DMS114 treated with DMSO at 0.1 percent for 48 hours (cell line): ENCODE results near the gene GH2.
"Not testable (repeated sequence)": the region's sequence is repeated elsewhere in the genome, so short reads cannot be mapped to it uniquely, and the experiment has no call there.

Experiments used
- DNase-seq: peaks from one replicate; lab custom pipeline; 2025; ENCODE audit not compliant: unreplicated experiment; lab: John Stamatoyannopoulos, UW

The GH2 gene

DNA sequence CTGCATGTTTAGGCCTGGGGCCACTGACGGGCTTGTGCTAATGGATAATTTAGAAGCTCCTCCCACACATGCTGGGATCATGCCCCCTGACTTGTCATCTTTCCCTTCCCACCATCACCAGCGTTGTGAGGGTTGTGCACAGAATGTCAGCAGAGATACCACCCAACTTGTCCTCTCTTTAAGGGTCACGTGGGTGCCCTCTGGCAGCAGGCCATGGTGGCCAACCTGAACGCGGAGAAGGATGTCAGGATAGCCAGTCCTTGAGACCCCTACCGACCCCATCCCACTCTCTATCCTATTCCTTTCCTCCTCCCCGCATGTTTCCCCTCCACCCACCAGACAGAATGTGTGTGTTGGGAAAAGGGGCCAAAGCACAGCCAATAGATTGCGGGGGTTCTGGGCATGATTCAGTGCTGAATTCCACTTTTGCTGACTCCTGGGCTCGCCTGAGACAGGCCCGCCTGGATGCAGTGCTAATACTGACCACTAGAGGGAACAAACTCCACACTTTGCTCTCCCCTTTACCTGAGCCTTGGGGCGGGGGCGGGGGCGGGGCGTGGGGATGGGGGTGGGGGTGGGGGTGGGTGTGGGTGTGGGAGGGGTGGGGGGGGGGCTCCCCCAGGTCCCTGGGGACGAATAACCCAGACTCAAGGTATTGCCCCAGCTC lies at the start of gene GH2:
GH2 (minus strand) TSS at position 10 of the 667 bp plus-strand sequence. CDS start 143 bp downstream, outside the sequence.
- no peak for DNase-seq

DNA sequence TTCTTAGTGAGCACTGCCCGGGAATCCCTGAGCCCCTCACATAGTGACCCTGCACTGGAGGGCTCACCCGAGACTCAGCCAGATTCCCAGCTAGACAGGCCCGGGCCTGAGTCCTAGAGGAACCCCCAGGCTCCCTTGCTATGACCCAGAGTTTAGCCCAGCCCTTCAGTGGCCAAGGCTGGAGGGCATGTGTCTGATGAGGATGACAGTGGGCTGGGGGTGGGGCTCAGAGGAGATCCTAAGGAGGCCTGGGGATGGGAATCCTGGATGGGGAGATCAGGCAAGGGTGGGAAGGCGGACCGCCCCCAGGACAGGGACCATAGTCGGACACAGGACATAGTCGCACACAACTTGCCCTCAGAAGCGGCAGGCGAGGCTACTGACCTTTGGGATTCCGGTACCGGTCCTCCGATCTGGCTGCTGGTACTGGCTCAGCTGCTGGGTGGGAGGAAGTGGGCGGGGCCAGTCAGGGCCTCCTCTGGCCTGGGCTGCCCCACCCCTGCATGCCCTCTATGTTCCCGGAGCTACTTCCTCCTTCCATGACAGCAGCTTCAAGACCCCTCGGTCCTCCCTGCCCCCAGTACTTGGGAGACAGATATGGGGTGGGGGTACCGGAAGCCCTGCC lies 49.3 kb upstream of the GH2 start:
- DNase-seq: no peak

DNA sequence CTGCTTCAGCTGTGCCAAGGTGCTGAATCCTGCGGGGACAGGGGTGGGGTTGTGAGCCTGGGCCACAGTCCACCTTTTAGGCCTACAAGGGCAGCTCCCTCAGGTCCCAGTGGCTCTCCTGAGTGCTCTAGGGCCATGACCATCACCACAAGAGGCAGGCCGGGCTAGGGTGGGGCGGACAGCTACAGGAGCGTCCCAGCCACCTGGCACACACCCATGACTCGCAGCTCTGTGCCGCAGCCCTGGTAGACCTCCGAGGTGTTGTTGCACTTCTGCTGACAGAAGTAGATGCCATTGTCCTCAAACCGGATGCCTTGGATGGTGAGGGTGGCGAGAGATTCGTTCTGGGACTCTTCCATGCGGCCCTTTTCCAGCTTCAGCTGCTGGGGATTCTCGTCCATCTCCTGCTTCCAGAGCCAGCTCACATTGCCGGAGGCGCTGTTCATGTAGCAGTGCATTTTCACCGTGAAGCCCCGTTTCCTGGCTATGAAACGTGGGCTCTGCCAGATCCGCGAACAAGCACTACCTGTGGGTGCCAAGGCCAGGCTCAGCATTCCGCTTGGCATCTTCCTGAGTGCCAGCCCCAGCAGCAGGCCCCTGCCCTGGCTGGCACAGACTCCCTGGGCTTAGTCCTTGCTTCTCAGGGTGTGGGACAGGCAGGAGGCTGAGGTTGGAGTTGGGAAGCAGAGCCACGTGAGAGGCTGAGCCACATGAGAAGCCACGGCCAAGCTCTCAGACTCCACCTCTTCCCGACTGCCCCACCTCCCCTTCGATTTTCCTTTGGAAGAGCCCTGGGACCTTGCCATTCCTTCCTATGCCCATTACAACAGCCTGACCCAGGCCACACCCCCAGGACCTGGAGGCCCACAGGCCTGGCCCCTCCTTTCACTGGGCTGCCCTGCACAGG lies 48.4 kb upstream of the GH2 start:
- DNase-seq: no peak

DNA sequence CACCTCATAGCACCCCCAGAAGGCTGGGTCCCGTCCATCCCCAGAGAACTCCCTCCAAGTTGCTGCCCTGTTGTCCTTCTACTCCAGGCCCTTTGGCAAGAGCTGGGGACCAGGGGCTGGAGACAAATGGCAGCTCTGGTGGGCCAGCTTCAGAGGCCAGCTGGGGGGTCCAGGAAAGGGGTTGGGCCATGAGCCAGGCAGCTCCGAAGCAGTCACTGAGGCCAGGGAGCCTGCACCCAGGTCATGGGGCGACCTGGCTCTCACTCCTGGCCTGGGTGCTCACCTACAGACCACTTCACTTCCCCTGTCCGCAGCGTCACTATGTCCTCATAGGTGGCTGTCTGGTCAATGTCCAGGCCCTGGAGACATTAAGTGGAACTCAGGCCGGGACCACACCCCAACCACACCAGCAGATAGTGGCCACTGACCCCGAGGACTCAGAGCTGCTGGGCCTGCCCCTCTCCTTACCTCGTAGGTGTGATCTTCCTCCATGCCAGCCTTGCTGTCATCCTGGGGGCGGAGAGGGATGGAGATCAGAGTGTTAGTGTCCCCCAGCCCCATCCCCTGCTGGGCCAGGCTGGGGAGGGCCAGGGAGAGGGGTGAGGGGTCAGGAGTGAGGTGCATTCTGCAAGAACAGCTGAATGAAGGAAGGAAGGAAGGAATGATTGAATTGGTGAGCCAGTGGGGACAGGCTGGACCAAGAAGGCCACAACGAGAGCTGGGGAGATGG lies 47.4 kb upstream of the GH2 start:
- no peak for DNase-seq

DNA sequence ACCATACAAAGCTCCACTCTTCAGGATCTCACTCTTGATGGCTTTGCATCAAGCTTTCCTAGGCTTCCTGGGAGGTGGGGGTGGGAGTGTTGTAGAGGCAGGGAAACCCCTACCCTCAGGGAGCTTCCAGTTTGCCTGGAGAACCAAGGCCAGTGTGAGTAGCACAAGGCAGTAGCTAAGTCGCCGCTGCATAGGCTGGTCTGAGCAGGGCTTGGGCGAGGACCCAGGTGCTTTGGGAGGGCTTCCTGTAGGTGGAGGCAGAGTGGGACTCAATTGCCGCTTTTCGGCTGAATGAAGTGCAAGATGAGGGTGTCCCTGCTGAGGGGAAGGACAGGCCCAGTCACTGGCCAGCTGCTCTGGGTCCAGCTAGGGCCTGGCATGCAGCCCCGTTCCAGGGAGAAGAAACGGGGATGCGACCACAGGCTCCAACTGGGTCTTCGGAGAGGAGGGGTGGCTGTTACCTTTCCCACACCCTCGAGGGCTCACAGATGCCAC lies 46.5 kb upstream of the GH2 start:
- DNase-seq: no peak

DNA sequence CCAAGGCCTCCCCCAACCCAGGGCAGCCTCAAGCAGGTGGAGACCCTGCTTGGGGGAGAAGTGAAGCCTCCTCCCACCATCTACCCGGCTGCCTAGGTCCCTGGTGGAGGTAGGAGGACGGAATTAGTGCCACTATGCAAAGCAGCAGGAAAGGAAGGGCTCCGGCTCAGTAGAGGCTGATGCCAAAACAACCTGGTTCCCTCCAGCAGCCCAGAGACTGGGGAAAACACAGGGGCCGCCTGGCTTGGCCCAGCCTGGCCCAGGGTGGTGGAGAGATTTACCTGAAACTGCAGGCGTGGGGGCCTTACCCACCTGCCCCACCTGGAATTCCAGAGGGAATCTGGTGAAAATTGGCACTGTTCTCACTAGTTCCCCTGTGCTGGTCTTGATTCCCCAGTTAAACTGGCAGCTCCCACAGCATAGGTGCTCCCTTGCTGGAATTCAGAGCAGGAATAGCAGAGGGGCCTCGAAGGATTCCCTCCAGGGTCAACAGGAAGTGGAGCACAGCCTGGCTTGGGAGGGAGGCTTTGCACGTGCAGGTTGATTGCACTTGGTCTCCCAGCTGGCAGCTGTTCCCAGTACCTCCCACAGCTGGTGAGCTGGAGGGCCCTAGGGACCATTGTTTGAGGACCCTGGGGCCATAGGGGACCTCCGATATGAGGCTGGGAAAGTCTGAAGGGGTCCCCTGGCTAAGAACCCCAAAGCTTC lies 45.9 kb upstream of the GH2 start:
- no peak for DNase-seq

DNA sequence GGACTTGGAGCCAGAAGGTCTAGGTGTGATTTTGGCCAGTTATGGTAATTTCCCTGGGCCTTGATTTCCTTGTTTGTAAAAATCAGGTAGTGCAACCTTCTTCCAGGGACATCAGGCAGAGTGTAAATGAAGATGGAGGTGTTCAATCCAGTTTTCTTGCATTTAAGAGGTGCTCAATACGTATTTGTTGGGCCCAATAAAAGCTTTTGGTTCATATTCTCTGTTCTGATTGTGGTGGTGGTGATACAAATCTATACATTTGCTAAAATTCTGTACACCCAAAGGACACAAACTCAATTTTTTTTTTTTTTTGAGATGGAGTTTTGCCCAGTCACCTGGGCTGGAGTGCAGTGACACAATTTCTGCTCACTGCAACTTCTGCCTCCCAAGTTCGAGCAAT lies 44.4 kb upstream of the GH2 start:
- DNase-seq: no peak

DNA sequence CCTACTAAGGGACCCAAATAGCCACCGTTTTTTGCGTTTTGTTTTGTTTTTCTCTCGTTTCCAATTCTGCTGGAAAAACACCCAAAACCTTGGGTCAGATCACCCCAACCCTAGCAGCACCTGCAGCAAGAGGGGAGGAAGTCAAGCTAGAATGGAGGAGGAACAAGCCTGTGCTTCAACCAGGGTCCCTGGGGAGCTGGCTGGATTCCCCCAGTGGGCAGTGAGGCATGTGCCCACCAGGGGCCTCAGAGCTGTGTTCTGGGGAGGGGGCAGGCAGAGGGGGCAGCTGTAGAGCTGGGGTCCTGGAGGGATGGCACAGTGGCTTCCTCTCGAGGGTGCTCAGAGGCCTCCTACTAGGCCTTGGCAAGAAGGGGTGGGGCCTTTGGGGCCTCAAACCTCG lies 43.9 kb upstream of the GH2 start:
- no peak for DNase-seq

DNA sequence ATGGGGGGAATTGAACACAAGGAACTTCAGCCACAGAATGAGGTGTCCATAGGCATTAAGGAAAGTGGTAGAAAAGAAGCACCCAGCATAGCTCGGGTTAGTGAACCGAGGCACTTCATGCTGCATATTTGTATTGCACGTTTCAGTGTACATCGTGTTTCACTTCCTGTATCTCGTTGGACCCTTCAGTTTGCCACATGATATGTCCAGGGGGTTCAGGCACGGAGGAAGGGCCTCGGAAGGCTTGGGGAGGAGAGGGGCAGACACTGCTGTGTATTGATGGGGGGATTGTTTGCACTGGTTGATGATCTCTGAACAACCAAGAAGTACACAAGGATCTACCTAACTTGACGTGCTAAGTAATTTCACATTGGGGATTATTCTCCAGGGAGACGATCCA lies 40.7 kb upstream of the GH2 start:
- not testable (repeated sequence) for DNase-seq

DNA sequence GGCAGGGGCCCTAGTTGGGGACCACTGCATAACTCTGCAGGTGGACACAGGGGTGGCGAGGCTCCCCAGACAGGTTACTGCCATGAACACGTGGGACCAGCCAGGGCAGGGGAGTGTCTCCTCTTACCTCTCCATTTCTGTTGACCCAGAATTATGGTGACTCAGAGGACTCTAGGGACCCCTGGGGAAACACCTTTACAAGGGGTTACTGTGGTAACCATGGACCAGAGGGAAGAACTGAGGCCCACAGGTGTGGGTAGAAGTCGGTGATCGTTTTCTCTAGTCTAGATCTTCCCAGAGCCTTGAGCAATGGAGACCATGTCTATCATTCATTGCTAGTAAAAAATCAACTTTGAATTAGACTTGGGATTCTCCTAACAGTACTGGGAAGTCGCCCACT lies 39.0 kb upstream of the GH2 start:
- DNase-seq: not testable (repeated sequence)

DNA sequence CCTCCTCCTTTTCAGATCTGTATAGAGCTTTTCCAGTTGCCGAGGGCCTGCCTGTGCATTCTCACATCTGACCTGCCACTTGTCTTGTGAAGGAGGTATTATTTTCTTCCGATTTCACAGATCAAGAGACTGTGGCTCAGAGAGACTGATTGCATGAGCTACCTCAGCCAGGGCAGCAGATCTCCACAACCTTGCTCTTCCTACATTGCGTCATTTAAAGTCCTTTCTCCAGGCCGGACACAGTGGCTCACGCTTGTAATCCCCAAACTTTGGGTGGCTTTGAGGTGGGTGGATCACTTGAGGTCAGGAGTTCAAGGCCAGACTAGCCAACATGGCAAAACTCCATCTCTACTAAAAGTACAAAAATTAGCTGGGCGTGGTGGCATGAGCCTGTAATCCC lies 38.3 kb upstream of the GH2 start:
- not testable (repeated sequence) for DNase-seq

DNA sequence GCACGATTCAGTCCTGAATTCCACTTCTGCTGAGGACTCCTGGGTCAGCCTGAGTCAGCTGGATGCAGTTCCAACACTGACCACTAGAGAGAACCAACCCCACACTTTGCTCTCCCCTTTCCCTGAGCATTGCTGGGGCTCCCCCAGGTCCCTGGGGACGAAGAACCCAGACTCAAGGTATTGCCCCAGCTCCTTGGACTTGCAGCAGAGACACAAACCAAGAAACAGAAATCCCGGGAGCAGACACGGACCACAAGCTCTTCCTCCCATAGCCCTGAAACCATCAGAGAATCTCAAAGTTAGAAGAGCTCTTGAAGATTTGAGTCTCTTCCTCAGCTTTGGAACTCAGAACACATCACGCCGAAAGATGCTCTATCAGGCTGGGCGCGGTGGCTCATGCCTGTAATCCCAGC lies 37.6 kb upstream of the GH2 start:
- no peak for DNase-seq

DNA sequence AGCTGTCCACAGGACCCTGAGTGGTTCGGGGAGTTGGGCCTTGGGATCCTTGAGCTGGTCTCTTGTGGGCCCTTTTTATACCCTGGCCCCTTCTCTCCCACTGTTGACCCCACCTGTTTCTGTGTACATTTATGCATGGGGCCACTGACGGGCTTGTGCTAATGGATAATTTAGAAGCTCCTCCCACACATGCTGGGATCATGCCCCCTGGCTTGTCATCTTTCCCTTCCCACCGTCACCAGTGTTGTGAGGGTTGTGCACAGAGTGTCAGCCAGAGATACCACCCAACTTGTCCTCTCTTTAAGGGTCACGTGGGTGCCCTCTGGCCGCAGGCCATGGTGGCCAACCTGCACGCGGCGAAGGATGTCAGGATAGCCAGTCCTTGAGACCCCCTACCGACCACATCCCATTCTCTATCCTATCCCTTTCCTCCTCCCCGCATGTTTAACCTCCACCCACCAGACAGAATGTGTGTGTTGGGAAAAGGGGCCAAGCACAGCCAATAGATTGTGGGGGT lies 37.1 kb upstream of the GH2 start, which contains the start of gene GH1:
GH1 (minus strand) TSS at position 51 of the 517 bp plus-strand sequence. CDS start 63 bp downstream, outside the sequence.
- DNase-seq: not testable (repeated sequence)

DNA sequence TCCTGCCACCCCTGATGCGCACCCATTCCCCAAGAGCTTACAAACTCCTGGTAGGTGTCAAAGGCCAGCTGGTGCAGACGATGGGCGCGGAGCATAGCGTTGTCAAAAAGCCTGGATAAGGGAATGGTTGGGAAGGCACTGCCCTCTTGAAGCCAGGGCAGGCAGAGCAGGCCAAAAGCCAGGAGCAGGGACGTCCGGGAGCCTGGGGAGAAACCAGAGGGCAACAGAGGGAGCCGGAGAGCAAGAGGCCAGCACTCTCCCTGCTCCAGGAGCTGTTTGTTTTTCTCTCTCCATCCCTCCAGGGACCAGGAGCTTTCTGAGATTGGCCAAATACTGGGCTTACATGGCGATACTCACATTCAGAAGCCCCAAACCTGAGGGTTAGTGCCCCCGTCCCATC lies 36.6 kb upstream of the GH2 start:
- no peak for DNase-seq

DNA sequence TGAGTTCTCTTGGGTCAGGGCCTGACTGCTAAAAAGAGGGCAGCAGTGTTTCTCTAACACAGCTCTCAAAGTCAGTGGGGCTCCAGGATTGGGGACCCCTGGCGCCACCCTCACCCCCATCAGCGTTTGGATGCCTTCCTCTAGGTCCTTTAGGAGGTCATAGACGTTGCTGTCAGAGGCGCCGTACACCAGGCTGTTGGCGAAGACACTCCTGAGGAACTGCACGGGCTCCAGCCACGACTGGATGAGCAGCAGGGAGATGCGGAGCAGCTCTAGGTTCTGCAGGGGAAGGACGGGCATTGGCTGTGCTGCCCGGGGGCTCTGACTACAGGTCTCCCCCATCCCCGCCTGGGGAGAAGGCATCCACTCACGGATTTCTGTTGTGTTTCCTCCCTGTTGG lies 35.9 kb upstream of the GH2 start:
- no peak for DNase-seq

DNA sequence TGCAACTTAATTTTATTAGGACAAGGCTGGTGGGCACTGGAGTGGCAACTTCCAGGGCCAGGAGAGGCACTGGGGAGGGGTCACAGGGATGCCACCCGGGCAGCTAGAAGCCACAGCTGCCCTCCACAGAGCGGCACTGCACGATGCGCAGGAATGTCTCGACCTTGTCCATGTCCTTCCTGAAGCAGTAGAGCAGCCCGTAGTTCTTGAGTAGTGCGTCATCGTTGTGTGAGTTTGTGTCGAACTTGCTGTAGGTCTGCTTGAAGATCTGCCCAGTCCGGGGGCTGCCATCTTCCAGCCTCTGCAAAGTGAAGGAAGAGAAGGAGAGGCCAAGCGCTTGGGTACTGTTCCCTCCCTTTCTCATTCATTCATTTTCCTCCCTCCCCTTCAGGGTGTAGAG lies 35.5 kb upstream of the GH2 start:
- DNase-seq: not testable (repeated sequence)

DNA sequence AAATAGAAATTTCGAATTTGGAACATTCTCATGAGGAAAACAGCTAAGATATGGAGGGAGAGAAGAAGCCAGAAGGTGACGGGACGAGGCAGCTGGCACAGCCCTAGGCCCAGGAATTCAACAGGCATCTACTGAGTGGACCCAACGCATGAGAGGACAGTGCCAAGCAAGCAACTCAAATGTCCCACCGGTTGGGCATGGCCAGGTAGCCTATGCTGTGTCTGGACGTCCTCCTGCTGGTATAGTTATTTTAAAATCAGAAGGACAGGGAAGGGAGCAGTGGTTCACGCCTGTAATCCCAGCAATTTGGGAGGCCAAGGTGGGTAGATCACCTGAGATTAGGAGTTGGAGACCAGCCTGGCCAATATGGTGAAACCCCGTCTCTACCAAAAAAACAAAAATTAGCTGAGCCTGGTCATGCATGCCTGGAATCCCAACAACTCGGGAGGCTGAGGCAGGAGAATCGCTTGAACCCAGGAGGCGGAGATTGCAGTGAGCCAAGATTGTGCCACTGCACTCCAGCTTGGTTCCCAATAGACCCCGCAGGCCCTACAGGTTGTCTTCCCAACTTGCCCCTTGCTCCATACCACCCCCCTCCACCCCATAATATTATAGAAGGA lies 34.9 kb upstream of the GH2 start:
- DNase-seq: no peak

DNA sequence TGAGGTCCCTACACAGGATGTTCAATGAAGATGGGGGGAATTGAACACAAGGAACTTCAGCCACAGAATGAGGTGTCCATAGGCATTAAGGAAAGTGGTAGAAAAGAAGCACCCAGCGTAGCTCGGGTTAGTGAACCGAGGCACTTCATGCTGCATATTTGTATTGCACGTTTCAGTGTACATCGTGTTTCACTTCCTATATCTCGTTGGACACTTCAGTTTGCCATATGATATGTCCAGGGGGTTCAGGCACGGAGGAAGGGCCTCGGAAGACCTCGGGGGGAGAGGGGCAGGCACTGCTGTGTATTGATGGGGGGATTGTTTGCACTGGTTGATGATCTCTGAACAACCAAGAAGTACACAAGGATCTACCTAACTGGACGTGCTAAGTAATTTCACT lies 34.0 kb upstream of the GH2 start:
- DNase-seq: not testable (repeated sequence)

DNA sequence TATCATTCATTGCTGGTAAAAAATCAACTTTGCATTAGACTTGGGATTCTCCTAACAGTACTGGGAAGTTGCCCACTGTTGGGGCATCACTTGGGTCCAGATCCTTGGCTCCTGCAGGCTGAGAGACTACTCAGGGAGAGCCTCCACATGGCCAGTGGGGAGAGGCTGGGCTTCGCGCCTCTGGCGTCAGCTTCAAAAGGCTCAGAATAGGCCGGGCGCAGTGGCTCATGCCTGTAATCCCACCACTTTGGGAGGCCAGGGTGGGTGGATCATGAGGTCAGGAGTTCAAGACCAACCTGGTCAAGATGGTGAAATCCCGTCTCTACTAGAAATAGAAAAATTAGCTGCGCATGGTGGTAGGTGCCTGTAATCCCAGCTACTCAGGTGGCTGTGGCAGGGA lies 32.7 kb upstream of the GH2 start:
- no peak for DNase-seq

DNA sequence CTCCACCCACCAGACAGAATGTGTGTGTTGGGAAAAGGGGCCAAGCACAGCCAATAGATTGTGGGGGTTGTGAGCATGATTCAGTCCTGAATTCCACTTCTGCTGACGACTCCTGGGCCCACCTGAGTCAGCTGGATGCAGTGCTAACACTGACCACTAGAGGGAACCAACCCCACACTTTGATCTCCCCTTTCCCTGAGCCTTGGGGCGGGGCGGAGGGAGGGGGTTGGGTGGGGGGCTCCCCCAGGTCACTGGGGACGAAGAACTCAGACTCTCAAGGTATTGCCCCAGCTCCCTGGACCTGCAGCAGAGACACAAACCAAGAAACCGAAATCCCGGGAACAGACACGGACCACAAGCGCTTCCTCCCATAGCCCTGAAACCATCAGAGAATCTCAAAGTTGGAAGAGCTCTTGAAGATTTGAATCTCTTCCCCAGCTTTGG lies 29.9 kb upstream of the GH2 start:
- DNase-seq: no peak
